GM12873 (cell line): Measurements from ENCODE around the gene ETV7.

Source experiments
- CTCF ChIP-seq: IDR thresholded peaks from 2 replicates; pipeline ENCODE4 v1.5.1; 2012; ENCODE audit warnings: low read depth, mild to moderate bottlenecking, moderate library complexity, low read length, control low read depth; ENCODE audit not compliant: insufficient read depth; ENCODE audit errors: missing control alignments

The ETV7 gene

GRCh38 chr6:36327919-36328236, 59.6 kb downstream of the ETV7 start:
- no peak for TF ChIP-seq CTCF

DNA sequence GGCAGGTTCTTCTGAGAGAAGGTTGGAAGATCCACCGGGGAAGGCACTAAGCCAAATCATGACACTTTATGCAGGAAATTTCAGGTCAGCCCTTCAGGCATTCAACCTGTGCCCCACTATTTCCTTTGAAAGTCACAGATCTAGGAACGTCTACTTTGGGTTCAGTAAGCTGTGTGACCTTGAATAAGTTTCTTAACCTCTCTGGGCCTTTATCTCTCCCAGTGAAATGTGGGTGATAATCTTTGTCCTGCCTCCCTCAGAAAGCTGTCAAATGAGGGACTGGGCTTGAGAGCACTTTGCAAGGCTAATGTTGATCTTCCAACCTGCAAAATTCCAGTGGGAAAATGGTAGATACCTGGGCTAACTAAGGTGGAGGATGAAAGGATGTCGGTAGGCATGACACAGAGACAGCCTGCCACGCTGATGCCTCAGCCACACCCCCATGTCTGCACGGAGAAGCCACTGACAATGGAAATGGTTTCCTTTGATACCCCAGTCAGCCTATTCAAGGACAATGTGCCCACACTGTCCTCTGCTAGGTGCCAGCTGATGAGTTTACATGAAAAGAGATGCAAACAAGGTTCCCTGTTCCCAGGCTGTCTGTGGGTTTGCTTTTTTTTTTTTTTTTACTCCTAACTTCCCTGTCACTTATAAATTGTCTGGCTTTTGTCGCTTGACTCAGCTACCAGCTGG, 60.1 kb downstream of the ETV7 start:
- no peak for TF ChIP-seq CTCF

GRCh38 chr6:36326356-36326995, 61.0 kb downstream of the ETV7 start:
- TF ChIP-seq CTCF = no peak

GRCh38 chr6:36324715-36325114, 62.8 kb downstream of the ETV7 start:
- TF ChIP-seq CTCF = no peak

DNA sequence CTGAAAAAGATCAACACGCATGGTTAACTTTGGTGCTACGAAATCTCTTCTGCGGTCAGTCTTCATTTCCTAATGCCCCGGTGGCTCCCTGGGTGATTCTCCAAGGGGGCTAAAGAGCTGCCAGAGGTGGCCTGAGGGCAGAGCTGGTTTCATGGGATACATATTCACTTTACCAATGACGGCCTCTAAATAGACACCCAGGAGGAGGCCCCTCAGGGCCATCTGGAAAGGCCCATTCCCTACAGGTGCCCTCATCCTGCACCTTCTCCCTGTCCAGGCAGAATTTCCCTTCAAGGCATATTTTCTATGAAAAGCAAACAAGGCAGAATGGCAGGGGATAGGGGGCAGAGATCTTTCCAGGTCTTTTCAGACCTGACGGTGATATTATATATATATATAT, 63.3 kb downstream of the ETV7 start:
- TF ChIP-seq CTCF = no peak

GRCh38 chr6:36323062-36323461, 64.4 kb downstream of the ETV7 start:
- no peak for TF ChIP-seq CTCF

GRCh38 chr6:36322591-36322990, 64.9 kb downstream of the ETV7 start:
- no peak for TF ChIP-seq CTCF
